Measurements from ENCODE around the gene SPEN.

The SPEN gene

DNA sequence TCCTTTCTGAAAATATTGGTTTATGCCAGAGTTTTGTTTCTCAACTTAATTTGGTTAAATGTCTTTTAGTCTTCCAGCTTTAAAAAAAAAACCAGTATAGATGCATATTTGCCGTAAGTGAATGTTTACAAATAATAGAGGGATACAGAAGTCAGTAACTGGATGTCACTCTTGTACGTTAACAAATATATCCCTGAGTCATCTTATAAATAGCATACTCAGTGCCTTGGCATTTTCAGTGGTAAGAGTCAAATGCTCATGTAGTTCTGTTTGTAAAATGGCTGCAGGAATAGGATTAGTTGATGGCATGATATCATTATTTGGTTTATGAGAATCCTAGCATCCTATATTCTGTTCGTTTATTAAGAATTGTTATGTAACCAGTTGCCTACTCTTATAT lies 55.4 kb downstream of the SPEN start:
- H2AFZ ChIP-seq (ENCODE audit: low read length): no peak overlapping the region
- no peak overlapping the region for H4K8ac ChIP-seq (ENCODE audit: low read depth, low read length)
- H2BK15ac ChIP-seq (ENCODE audit: low read length): no peak overlapping the region
- H3K4me2 ChIP-seq (ENCODE audit: insufficient read depth, low read length, poor library complexity, severe bottlenecking): no peak overlapping the region
- no peak overlapping the region for H4K91ac ChIP-seq (ENCODE audit: low read depth, low read length, poor library complexity)
- H3K79me1 ChIP-seq (ENCODE audit: low read depth, low read length): peaks cover 3% of the 10 kb centered on the region
- no peak overlapping the region for H3K14ac ChIP-seq (ENCODE audit: low read length)
- no peaks in the 10 kb centered on the region for H3K27me3 ChIP-seq (ENCODE audit: control insufficient read depth in 3 of 3, insufficient read depth in 3 of 3, low read depth in 1 of 3, low read length in 3 of 3)
- no peak overlapping the region for H2AK5ac ChIP-seq (ENCODE audit: low read depth, low read length)
- H3K4me3 ChIP-seq (ENCODE audit: low read length in 2 of 2): no peak overlapping the region
- H3K23ac ChIP-seq (ENCODE audit: low read depth, low read length, poor library complexity): no peak overlapping the region
- H2BK12ac ChIP-seq (ENCODE audit: low read length): no peak overlapping the region
- no peak overlapping the region for H3K18ac ChIP-seq (ENCODE audit: low read length)
- H2BK120ac ChIP-seq (ENCODE audit: low read depth, low read length): no peak overlapping the region
- WGBS, 2 donors (ENCODE audit: extremely low coverage in 2 of 2, insufficient read length in 2 of 2, insufficient replicate concordance in 1 of 2): no CpG with 5 or more reads among the region's 3 CpGs
- no peaks in the 10 kb centered on the region for H3K9me3 ChIP-seq (replicated peaks in 1 of 2; ENCODE audit: control insufficient read depth in 2 of 2, insufficient read depth in 1 of 2, low read depth in 1 of 2, low read length in 2 of 2)
- DNase-seq (ENCODE audit: low spot score): no peak
- H3K4ac ChIP-seq (ENCODE audit: low read length): no peak overlapping the region
- no peak overlapping the region for H3K9ac ChIP-seq (ENCODE audit: low read depth, low read length, poor library complexity)
- H3K36me3 ChIP-seq (replicated peaks in 1 of 2; ENCODE audit: control insufficient read depth in 2 of 2, insufficient read depth in 2 of 2, low read length in 2 of 2): peaks cover 0 to 51% of the 10 kb centered on the region in 2 donors
- H2BK5ac ChIP-seq (ENCODE audit: low read length): no peak overlapping the region
- no peaks in the 10 kb centered on the region for H3K4me1 ChIP-seq (ENCODE audit: control insufficient read depth in 2 of 2, insufficient read depth in 1 of 2, low read depth in 1 of 2, low read length in 2 of 2)
- no peak overlapping the region for H3K27ac ChIP-seq (replicated peaks; ENCODE audit: low read length)

DNA sequence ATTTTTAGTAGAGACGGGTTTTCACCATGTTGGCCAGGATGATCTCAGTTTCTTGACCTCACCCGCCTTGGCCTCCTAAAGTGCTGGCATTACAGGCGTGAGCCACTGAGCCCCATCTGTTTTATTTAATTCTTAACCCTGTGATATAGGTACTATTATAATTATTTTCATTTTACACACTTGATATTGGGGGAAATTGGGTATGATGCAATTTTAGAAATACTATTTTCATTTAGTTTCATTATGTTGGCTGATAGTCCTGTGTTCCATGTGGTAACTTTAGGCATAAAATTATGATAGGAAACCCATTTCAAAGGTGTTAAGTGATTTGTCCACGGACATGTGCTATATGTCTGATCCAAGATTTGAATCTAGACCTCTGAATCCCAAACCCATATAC lies 61.1 kb downstream of the SPEN start:
- H3K18ac ChIP-seq (ENCODE audit: low read length): no peak overlapping the region
- no peak overlapping the region for H2AFZ ChIP-seq (ENCODE audit: low read length)
- no peak overlapping the region for H3K9ac ChIP-seq (ENCODE audit: low read depth, low read length, poor library complexity)
- H2BK15ac ChIP-seq (ENCODE audit: low read length): no peak overlapping the region
- H3K79me1 ChIP-seq (ENCODE audit: low read depth, low read length): no peaks in the 10 kb centered on the region
- no peak overlapping the region for H4K8ac ChIP-seq (ENCODE audit: low read depth, low read length)
- H3K23ac ChIP-seq (ENCODE audit: low read depth, low read length, poor library complexity): no peak overlapping the region
- H3K27me3 ChIP-seq (ENCODE audit: control insufficient read depth in 3 of 3, insufficient read depth in 3 of 3, low read depth in 1 of 3, low read length in 3 of 3): no peaks in the 10 kb centered on the region
- H3K9me3 ChIP-seq (replicated peaks in 1 of 2; ENCODE audit: control insufficient read depth in 2 of 2, insufficient read depth in 1 of 2, low read depth in 1 of 2, low read length in 2 of 2): peaks cover 0 to 6% of the 10 kb centered on the region in 2 donors
- no peak overlapping the region for H3K4me3 ChIP-seq (ENCODE audit: low read length in 2 of 2)
- no peaks in the 10 kb centered on the region for H3K4me1 ChIP-seq (ENCODE audit: control insufficient read depth in 2 of 2, insufficient read depth in 1 of 2, low read depth in 1 of 2, low read length in 2 of 2)
- WGBS, 2 donors (ENCODE audit: extremely low coverage in 2 of 2, insufficient read length in 2 of 2, insufficient replicate concordance in 1 of 2): no CpG with 5 or more reads among the region's 4 CpGs
- H3K4ac ChIP-seq (ENCODE audit: low read length): no peak overlapping the region
- peaks cover 6 to 87% of the 10 kb centered on the region in 2 donors for H3K36me3 ChIP-seq (replicated peaks in 1 of 2; ENCODE audit: control insufficient read depth in 2 of 2, insufficient read depth in 2 of 2, low read length in 2 of 2)
- H2AK5ac ChIP-seq (ENCODE audit: low read depth, low read length): no peak overlapping the region
- DNase-seq (ENCODE audit: low spot score): no peak
- H4K91ac ChIP-seq (ENCODE audit: low read depth, low read length, poor library complexity): no peak overlapping the region
- H2BK120ac ChIP-seq (ENCODE audit: low read depth, low read length): no peak overlapping the region
- H3K27ac ChIP-seq (replicated peaks; ENCODE audit: low read length): no peak overlapping the region
- H2BK5ac ChIP-seq (ENCODE audit: low read length): no peak overlapping the region
- no peak overlapping the region for H3K14ac ChIP-seq (ENCODE audit: low read length)
- H3K4me2 ChIP-seq (ENCODE audit: insufficient read depth, low read length, poor library complexity, severe bottlenecking): no peak overlapping the region
- H2BK12ac ChIP-seq (ENCODE audit: low read length): no peak overlapping the region

DNA sequence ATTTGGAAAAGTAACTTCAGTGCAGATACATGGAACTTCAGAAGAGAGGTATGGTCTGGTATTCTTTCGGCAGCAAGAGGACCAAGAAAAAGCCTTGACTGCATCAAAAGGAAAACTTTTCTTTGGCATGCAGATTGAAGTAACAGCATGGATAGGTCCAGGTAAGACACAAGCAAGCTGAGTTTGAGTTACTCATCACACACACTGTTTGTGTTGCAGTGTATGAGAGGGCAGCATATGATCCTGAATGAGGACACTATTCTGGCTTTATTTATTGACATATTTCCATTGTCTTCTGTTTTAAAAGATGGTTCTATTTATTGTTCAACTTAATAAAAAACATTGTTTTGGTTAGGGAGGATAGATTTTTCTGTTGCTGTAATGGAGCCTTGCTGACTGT lies 63.6 kb downstream of the SPEN start:
- peaks cover 10 to 96% of the 10 kb centered on the region in 2 donors for H3K36me3 ChIP-seq (replicated peaks in 1 of 2; ENCODE audit: control insufficient read depth in 2 of 2, insufficient read depth in 2 of 2, low read length in 2 of 2)
- H3K4me3 ChIP-seq (ENCODE audit: low read length in 2 of 2): no peak overlapping the region
- no peak overlapping the region for H3K4ac ChIP-seq (ENCODE audit: low read length)
- no peak overlapping the region for H3K27ac ChIP-seq (replicated peaks; ENCODE audit: low read length)
- no peak overlapping the region for H3K14ac ChIP-seq (ENCODE audit: low read length)
- peaks cover 0 to 6% of the 10 kb centered on the region in 2 donors for H3K9me3 ChIP-seq (replicated peaks in 1 of 2; ENCODE audit: control insufficient read depth in 2 of 2, insufficient read depth in 1 of 2, low read depth in 1 of 2, low read length in 2 of 2)
- H2AFZ ChIP-seq (ENCODE audit: low read length): no peak overlapping the region
- H3K23ac ChIP-seq (ENCODE audit: low read depth, low read length, poor library complexity): no peak overlapping the region
- no peaks in the 10 kb centered on the region for H3K27me3 ChIP-seq (ENCODE audit: control insufficient read depth in 3 of 3, insufficient read depth in 3 of 3, low read depth in 1 of 3, low read length in 3 of 3)
- H3K4me2 ChIP-seq (ENCODE audit: insufficient read depth, low read length, poor library complexity, severe bottlenecking): no peak overlapping the region
- H2BK120ac ChIP-seq (ENCODE audit: low read depth, low read length): no peak overlapping the region
- H3K9ac ChIP-seq (ENCODE audit: low read depth, low read length, poor library complexity): no peak overlapping the region
- H4K8ac ChIP-seq (ENCODE audit: low read depth, low read length): no peak overlapping the region
- no CpG with 5 or more reads among the region's 1 CpG for WGBS, 2 donors (ENCODE audit: extremely low coverage in 2 of 2, insufficient read length in 2 of 2, insufficient replicate concordance in 1 of 2)
- no peaks in the 10 kb centered on the region for H3K4me1 ChIP-seq (ENCODE audit: control insufficient read depth in 2 of 2, insufficient read depth in 1 of 2, low read depth in 1 of 2, low read length in 2 of 2)
- no peak overlapping the region for H3K18ac ChIP-seq (ENCODE audit: low read length)
- H4K91ac ChIP-seq (ENCODE audit: low read depth, low read length, poor library complexity): no peak overlapping the region
- no peak overlapping the region for H2BK5ac ChIP-seq (ENCODE audit: low read length)
- H2AK5ac ChIP-seq (ENCODE audit: low read depth, low read length): no peak overlapping the region
- peaks cover 2% of the 10 kb centered on the region for H3K79me1 ChIP-seq (ENCODE audit: low read depth, low read length)
- no peak overlapping the region for H2BK15ac ChIP-seq (ENCODE audit: low read length)
- no peak overlapping the region for H2BK12ac ChIP-seq (ENCODE audit: low read length)
- DNase-seq (ENCODE audit: low spot score): no peak

DNA sequence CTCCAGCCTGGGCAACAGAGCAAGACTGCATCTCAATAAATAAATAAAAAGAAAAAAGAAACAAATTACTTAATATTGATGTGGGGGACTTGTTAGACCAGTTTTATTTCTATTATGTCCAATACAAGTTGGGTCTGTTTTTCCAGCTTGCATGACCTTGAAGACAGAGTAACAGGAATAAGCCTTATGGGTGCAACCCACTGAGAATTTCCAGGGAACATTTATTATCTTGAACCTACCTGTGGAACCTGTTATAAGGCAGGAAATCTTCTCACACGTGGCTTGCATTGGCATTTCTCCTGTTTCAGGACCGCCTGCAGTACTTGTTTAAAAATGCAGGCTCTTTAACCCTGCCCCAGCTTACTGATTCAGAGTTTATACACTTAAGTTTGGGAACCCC lies 64.4 kb downstream of the SPEN start:
- H3K27ac ChIP-seq (replicated peaks; ENCODE audit: low read length): no peak overlapping the region
- H4K8ac ChIP-seq (ENCODE audit: low read depth, low read length): no peak overlapping the region
- no peak overlapping the region for H3K4me2 ChIP-seq (ENCODE audit: insufficient read depth, low read length, poor library complexity, severe bottlenecking)
- no peak overlapping the region for H3K4ac ChIP-seq (ENCODE audit: low read length)
- peaks cover 2% of the 10 kb centered on the region for H3K79me1 ChIP-seq (ENCODE audit: low read depth, low read length)
- no peak for DNase-seq (ENCODE audit: low spot score)
- H3K9ac ChIP-seq (ENCODE audit: low read depth, low read length, poor library complexity): no peak overlapping the region
- no peak overlapping the region for H2BK5ac ChIP-seq (ENCODE audit: low read length)
- H2AK5ac ChIP-seq (ENCODE audit: low read depth, low read length): no peak overlapping the region
- H3K4me3 ChIP-seq (ENCODE audit: low read length in 2 of 2): no peak overlapping the region
- H3K27me3 ChIP-seq (ENCODE audit: control insufficient read depth in 3 of 3, insufficient read depth in 3 of 3, low read depth in 1 of 3, low read length in 3 of 3): no peaks in the 10 kb centered on the region
- WGBS, 2 donors (ENCODE audit: extremely low coverage in 2 of 2, insufficient read length in 2 of 2, insufficient replicate concordance in 1 of 2): no CpG with 5 or more reads among the region's 2 CpGs
- no peak overlapping the region for H2AFZ ChIP-seq (ENCODE audit: low read length)
- no peak overlapping the region for H2BK120ac ChIP-seq (ENCODE audit: low read depth, low read length)
- no peak overlapping the region for H3K18ac ChIP-seq (ENCODE audit: low read length)
- no peak overlapping the region for H2BK15ac ChIP-seq (ENCODE audit: low read length)
- no peak overlapping the region for H3K14ac ChIP-seq (ENCODE audit: low read length)
- H4K91ac ChIP-seq (ENCODE audit: low read depth, low read length, poor library complexity): no peak overlapping the region
- peaks cover 14 to 96% of the 10 kb centered on the region in 2 donors for H3K36me3 ChIP-seq (replicated peaks in 1 of 2; ENCODE audit: control insufficient read depth in 2 of 2, insufficient read depth in 2 of 2, low read length in 2 of 2)
- H3K4me1 ChIP-seq (ENCODE audit: control insufficient read depth in 2 of 2, insufficient read depth in 1 of 2, low read depth in 1 of 2, low read length in 2 of 2): no peaks in the 10 kb centered on the region
- H2BK12ac ChIP-seq (ENCODE audit: low read length): no peak overlapping the region
- no peak overlapping the region for H3K23ac ChIP-seq (ENCODE audit: low read depth, low read length, poor library complexity)
- peaks cover 0 to 6% of the 10 kb centered on the region in 2 donors for H3K9me3 ChIP-seq (replicated peaks in 1 of 2; ENCODE audit: control insufficient read depth in 2 of 2, insufficient read depth in 1 of 2, low read depth in 1 of 2, low read length in 2 of 2)
